ENCODE data around the gene MAP2K7.

The MAP2K7 gene

DNA sequence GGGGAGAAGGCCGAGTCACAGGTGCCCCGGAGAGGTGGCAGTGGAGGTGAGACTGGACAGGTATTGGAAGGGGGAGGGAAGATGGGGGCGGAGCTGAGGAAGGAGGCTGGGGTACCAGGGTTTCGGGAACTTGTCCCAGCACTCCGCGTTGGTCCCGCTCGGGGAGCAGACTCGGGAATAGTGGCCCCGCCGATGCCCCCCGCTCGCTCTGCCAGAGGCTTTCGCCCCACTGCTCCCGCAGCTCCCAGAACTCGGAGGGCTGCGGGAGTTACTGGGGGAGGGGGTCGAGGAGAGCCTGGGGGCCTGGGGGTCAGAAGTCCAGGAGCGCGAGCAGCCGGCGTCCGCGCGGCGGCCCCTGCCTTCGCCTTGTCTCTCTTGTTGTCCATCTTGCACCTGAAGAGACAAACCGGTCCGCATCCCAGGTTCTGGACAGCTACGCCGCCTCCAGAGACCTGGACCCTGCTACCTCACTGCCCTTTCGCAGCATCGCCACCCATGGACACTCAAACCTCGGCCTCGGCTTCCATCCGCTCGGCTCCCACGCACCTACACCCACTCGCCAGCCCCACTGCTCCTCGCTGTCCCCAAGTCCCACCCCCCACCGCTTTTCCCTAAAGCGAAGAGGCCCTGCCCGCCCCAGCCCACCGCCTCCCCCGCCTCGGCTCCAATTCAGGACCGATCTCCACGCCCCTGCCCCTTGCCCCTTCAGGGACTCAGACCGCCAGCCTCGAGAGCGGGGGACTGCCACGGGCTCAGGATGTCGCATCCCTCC, 30.2 kb upstream of the MAP2K7 start:
- H3K9me3 ChIP-seq (ENCODE audit: control insufficient read depth in 1 of 2, low read length in 2 of 2): no peaks in the 10 kb centered on the region
- H3K27ac ChIP-seq (ENCODE audit: low read depth, low read length): no peak overlapping the region
- H3K4me3 ChIP-seq (ENCODE audit: low read depth in 1 of 2, low read length in 2 of 2): no peak overlapping the region
- peaks cover 5 to 21% of the 10 kb centered on the region in 2 donors for H3K4me1 ChIP-seq (ENCODE audit: control insufficient read depth in 1 of 2, insufficient read depth in 2 of 2, low read length in 2 of 2)
- H3K36me3 ChIP-seq (ENCODE audit: control insufficient read depth in 1 of 2, insufficient read depth in 2 of 2, low read length in 2 of 2): no peaks in the 10 kb centered on the region
- H3K9ac ChIP-seq (ENCODE audit: low read depth in 1 of 2, low read length in 2 of 2): no peak overlapping the region
- H3K27me3 ChIP-seq (ENCODE audit: control insufficient read depth in 1 of 2, insufficient read depth in 2 of 2, low read length in 2 of 2): peaks cover 18 to 24% of the 10 kb centered on the region in 2 donors

GRCh38 chr19:7874076-7874896, 29.4 kb upstream of the MAP2K7 start, which contains the start of gene PRR36:
Gene PRR36 (minus strand): TSS chr19:7874390. CDS start chr19:7873689, 701 bp downstream.
- no peak within 1 kb of the TSS for H3K27ac ChIP-seq (ENCODE audit: low read depth, low read length)
- peaks cover 0 to 16% of the 10 kb centered on the region in 2 donors for H3K4me1 ChIP-seq (ENCODE audit: control insufficient read depth in 1 of 2, insufficient read depth in 2 of 2, low read length in 2 of 2)
- H3K27me3 ChIP-seq (ENCODE audit: control insufficient read depth in 1 of 2, insufficient read depth in 2 of 2, low read length in 2 of 2): peaks cover 18 to 24% of the 10 kb centered on the region in 2 donors
- H3K9me3 ChIP-seq (ENCODE audit: control insufficient read depth in 1 of 2, low read length in 2 of 2): no peaks in the 10 kb centered on the region
- no peak within 1 kb of the TSS for H3K4me3 ChIP-seq (ENCODE audit: low read depth in 1 of 2, low read length in 2 of 2)
- no peak within 1 kb of the TSS for H3K9ac ChIP-seq (ENCODE audit: low read depth in 1 of 2, low read length in 2 of 2)
- H3K36me3 ChIP-seq (ENCODE audit: control insufficient read depth in 1 of 2, insufficient read depth in 2 of 2, low read length in 2 of 2): no peaks in the 10 kb centered on the region

DNA sequence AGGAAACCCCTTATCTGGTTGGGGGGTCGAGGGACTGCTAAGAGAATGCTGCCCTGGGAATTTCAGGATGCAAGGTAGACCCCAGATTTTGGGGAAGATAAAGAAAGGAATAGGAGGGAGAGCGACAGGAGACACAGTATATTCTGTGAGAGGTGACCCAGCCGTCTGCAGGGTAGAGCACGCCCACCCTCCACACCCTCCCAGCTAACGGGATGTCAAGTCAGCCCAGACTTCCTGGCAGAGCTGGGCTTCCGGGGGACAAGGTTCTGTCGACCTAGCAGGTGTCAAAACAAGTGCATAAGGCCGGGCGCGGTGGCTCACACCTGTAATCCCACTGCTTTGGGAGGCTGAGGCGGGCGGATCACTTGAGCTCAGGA, 28.8 kb upstream of the MAP2K7 start:
- no peaks in the 10 kb centered on the region for H3K36me3 ChIP-seq (ENCODE audit: control insufficient read depth in 1 of 2, insufficient read depth in 2 of 2, low read length in 2 of 2)
- H3K4me1 ChIP-seq (ENCODE audit: control insufficient read depth in 1 of 2, insufficient read depth in 2 of 2, low read length in 2 of 2): peaks cover 0 to 16% of the 10 kb centered on the region in 2 donors
- no peaks in the 10 kb centered on the region for H3K9me3 ChIP-seq (ENCODE audit: control insufficient read depth in 1 of 2, low read length in 2 of 2)
- peaks cover 18 to 24% of the 10 kb centered on the region in 2 donors for H3K27me3 ChIP-seq (ENCODE audit: control insufficient read depth in 1 of 2, insufficient read depth in 2 of 2, low read length in 2 of 2)
- no peak overlapping the region for H3K27ac ChIP-seq (ENCODE audit: low read depth, low read length)
- no peak overlapping the region for H3K4me3 ChIP-seq (ENCODE audit: low read depth in 1 of 2, low read length in 2 of 2)
- H3K9ac ChIP-seq (ENCODE audit: low read depth in 1 of 2, low read length in 2 of 2): no peak overlapping the region

GRCh38 chr19:7877249-7877836, 26.3 kb upstream of the MAP2K7 start:
- no peaks in the 10 kb centered on the region for H3K9me3 ChIP-seq (ENCODE audit: control insufficient read depth in 1 of 2, low read length in 2 of 2)

GRCh38 chr19:7879111-7879807, 24.4 kb upstream of the MAP2K7 start:
- Histone ChIP-seq H3K36me3 (ENCODE audit: control insufficient read depth in 1 of 2, insufficient read depth in 2 of 2, low read length in 2 of 2) (no peaks in the 10 kb centered on the region), H3K9me3 (ENCODE audit: control insufficient read depth in 1 of 2, low read length in 2 of 2) (no peaks in the 10 kb centered on the region), H3K4me3 (ENCODE audit: low read depth in 1 of 2, low read length in 2 of 2) (no peak overlapping the region), H3K9ac (ENCODE audit: low read depth in 1 of 2, low read length in 2 of 2) (no peak overlapping the region), H3K27me3 (ENCODE audit: control insufficient read depth in 1 of 2, insufficient read depth in 2 of 2, low read length in 2 of 2) (peaks cover 6 to 11% of the 10 kb centered on the region in 2 donors), H3K4me1 (ENCODE audit: control insufficient read depth in 1 of 2, insufficient read depth in 2 of 2, low read length in 2 of 2) (peaks cover 0 to 3% of the 10 kb centered on the region in 2 donors), H3K27ac (ENCODE audit: low read depth, low read length) (no peak overlapping the region)

More at GRCh38 chr19:7877249-7877836, 26.3 kb upstream of the MAP2K7 start:
- no peak overlapping the region for H3K9ac ChIP-seq (ENCODE audit: low read depth in 1 of 2, low read length in 2 of 2)
- peaks cover 0 to 9% of the 10 kb centered on the region in 2 donors for H3K4me1 ChIP-seq (ENCODE audit: control insufficient read depth in 1 of 2, insufficient read depth in 2 of 2, low read length in 2 of 2)
- H3K4me3 ChIP-seq (ENCODE audit: low read depth in 1 of 2, low read length in 2 of 2): no peak overlapping the region
- H3K27ac ChIP-seq (ENCODE audit: low read depth, low read length): no peak overlapping the region
- H3K27me3 ChIP-seq (ENCODE audit: control insufficient read depth in 1 of 2, insufficient read depth in 2 of 2, low read length in 2 of 2): peaks cover 18 to 23% of the 10 kb centered on the region in 2 donors
- no peaks in the 10 kb centered on the region for H3K36me3 ChIP-seq (ENCODE audit: control insufficient read depth in 1 of 2, insufficient read depth in 2 of 2, low read length in 2 of 2)

- H3K4me3 ChIP-seq (ENCODE audit: low read depth in 1 of 2, low read length in 2 of 2): no peak overlapping the region
- peaks cover 1 to 7% of the 10 kb centered on the region in 2 donors for H3K27me3 ChIP-seq (ENCODE audit: control insufficient read depth in 1 of 2, insufficient read depth in 2 of 2, low read length in 2 of 2)
- H3K36me3 ChIP-seq (ENCODE audit: control insufficient read depth in 1 of 2, insufficient read depth in 2 of 2, low read length in 2 of 2): no peaks in the 10 kb centered on the region
- no peaks in the 10 kb centered on the region for H3K9me3 ChIP-seq (ENCODE audit: control insufficient read depth in 1 of 2, low read length in 2 of 2)
- H3K4me1 ChIP-seq (ENCODE audit: control insufficient read depth in 1 of 2, insufficient read depth in 2 of 2, low read length in 2 of 2): no peaks in the 10 kb centered on the region
- no peak overlapping the region for H3K27ac ChIP-seq (ENCODE audit: low read depth, low read length)
- no peak overlapping the region for H3K9ac ChIP-seq (ENCODE audit: low read depth in 1 of 2, low read length in 2 of 2)
These were observed 23.8 kb upstream of the MAP2K7 start for GRCh38 chr19:7879836-7880235.

DNA sequence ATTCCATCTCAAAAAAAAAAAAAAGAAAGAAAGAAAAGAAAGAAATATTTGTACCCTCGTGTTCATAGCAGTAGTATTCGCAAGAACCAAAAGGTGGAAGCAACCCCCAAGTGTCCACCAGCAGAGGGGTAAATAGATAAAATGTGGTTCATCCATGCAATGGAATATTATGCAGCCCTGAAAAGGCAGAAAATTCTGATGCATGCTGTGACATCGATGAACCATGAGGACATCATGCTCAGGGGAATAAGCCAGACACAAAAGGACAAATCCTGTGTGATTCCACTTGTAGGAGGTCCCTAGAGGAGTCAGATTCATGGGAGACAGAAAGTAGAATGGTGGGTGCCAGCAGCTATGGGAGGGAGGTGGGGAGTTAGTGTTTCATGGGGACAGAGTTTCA, 21.8 kb upstream of the MAP2K7 start:
- Histone ChIP-seq H3K27ac (ENCODE audit: low read depth, low read length) (no peak overlapping the region), H3K9ac (ENCODE audit: low read depth in 1 of 2, low read length in 2 of 2) (no peak overlapping the region), H3K9me3 (ENCODE audit: control insufficient read depth in 1 of 2, low read length in 2 of 2) (no peaks in the 10 kb centered on the region), H3K36me3 (ENCODE audit: control insufficient read depth in 1 of 2, insufficient read depth in 2 of 2, low read length in 2 of 2) (no peaks in the 10 kb centered on the region), H3K4me3 (ENCODE audit: low read depth in 1 of 2, low read length in 2 of 2) (no peak overlapping the region), H3K4me1 (ENCODE audit: control insufficient read depth in 1 of 2, insufficient read depth in 2 of 2, low read length in 2 of 2) (no peaks in the 10 kb centered on the region), H3K27me3 (ENCODE audit: control insufficient read depth in 1 of 2, insufficient read depth in 2 of 2, low read length in 2 of 2) (no peaks in the 10 kb centered on the region)

DNA sequence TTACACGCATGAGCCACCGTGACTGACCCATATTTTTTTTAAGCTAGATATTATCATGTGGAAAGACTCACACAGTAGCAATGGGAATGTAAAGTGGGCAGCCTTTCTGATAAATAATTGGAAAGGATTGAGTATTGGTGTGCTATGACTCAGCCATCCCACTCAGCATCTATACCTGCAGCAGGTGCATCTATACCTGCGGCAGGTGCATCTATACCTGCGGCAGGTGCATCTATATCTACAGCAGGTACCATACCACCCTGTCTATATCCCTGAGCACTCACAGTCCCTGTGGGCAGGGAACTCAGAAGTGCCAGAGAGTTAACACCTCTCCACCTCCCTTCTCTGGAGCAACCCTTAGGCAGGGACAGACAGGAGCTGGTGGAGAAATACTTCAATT, 20.6 kb upstream of the MAP2K7 start:
- Histone ChIP-seq H3K4me3 (ENCODE audit: low read depth in 1 of 2, low read length in 2 of 2) (no peak overlapping the region), H3K9me3 (ENCODE audit: control insufficient read depth in 1 of 2, low read length in 2 of 2) (no peaks in the 10 kb centered on the region), H3K27ac (ENCODE audit: low read depth, low read length) (no peak overlapping the region), H3K4me1 (ENCODE audit: control insufficient read depth in 1 of 2, insufficient read depth in 2 of 2, low read length in 2 of 2) (no peaks in the 10 kb centered on the region), H3K36me3 (ENCODE audit: control insufficient read depth in 1 of 2, insufficient read depth in 2 of 2, low read length in 2 of 2) (no peaks in the 10 kb centered on the region), H3K27me3 (ENCODE audit: control insufficient read depth in 1 of 2, insufficient read depth in 2 of 2, low read length in 2 of 2) (no peaks in the 10 kb centered on the region), H3K9ac (ENCODE audit: low read depth in 1 of 2, low read length in 2 of 2) (no peak overlapping the region)

DNA sequence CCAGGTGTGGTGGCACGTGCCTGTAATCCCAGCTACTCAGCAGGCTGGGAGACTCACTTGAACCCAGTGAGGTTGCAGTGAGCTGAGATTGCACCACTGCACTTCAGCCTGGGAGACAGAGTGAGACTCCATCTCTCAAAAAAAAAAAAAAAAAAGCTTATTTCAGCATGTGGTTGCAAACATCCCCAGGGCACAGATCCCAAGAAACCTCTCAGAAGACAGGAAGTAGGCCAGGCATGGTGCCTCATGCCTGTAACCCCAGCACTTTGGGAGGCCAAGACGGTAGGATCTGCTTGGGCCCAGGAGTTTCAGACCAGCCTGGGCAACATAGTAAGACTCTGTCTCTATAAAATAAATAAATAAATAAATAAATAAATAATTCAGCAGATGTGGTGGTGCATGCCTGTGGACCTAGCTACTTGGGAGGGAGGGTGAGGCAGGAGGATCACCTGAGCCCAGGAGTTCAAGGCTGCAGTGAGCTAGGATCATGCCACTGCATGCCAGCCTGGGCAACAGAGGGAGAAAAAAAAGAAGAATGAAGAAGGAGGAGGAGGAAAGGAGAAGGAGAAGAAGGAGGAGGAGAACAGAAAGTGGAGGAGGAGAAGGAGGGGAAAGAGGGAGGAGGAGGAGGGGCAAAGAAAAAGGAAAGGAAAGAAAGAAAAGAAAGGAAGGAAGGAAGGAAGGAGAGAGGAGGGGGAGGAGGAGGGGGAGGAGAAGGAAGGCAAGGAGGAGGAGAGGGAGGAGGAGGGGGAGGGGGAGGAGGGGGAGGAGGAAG, 19.7 kb upstream of the MAP2K7 start:
- H3K27ac ChIP-seq (ENCODE audit: low read depth, low read length): no peak overlapping the region
- peaks cover 0 to 3% of the 10 kb centered on the region in 2 donors for H3K27me3 ChIP-seq (ENCODE audit: control insufficient read depth in 1 of 2, insufficient read depth in 2 of 2, low read length in 2 of 2)
- H3K36me3 ChIP-seq (ENCODE audit: control insufficient read depth in 1 of 2, insufficient read depth in 2 of 2, low read length in 2 of 2): no peaks in the 10 kb centered on the region
- H3K9me3 ChIP-seq (ENCODE audit: control insufficient read depth in 1 of 2, low read length in 2 of 2): no peaks in the 10 kb centered on the region
- no peaks in the 10 kb centered on the region for H3K4me1 ChIP-seq (ENCODE audit: control insufficient read depth in 1 of 2, insufficient read depth in 2 of 2, low read length in 2 of 2)
- no peak overlapping the region for H3K4me3 ChIP-seq (ENCODE audit: low read depth in 1 of 2, low read length in 2 of 2)
- H3K9ac ChIP-seq (ENCODE audit: low read depth in 1 of 2, low read length in 2 of 2): no peak overlapping the region

All from duodenal mucosa (tissue), 2 donors.